A673 (cell line): ENCODE data around the gene TMEM255A.

Experiments
- EZH2 ChIP-seq: fragments of 200-600 bp; sonication (generic); IDR thresholded peaks from 2 replicates; pipeline ENCODE4 v1.6.1; 2017; ENCODE audit warnings: borderline replicate concordance, low read depth, mild to moderate bottlenecking, mixed read lengths, antibody characterized with exemption, low read length; ENCODE audit not compliant: poor library complexity, severe bottlenecking
- TF ChIP-seq, protein P1 (sequence below): fragments of 300-800, 200-600 bp; sonication (generic); conservative IDR thresholded peaks from 2 replicates; pipeline ENCODE4 v1.5.1; 2017; ENCODE audit warnings: low read depth, mild to moderate bottlenecking, antibody characterized with exemption, low read length, moderate library complexity, mixed read lengths

DNA sequence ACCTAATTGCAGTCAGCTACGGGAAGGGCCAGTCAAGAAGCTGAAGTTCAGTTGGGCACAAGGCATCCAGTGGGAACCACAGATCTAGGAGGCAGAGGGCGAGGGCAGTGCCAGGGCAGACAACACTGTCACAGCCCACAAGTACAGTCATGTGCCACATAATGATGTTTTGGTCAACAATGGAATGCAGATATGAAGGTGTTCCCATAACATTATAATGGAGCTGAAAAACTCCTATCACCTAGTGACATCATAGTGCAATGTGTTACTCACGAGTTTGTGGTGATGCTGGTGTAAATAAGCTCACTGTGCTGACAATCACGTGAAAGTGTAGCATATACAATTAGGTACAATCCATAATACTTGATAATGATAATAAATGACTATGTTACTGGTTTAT lies 4.5 kb upstream of the TMEM255A start:
- TF ChIP-seq, protein P1, sequence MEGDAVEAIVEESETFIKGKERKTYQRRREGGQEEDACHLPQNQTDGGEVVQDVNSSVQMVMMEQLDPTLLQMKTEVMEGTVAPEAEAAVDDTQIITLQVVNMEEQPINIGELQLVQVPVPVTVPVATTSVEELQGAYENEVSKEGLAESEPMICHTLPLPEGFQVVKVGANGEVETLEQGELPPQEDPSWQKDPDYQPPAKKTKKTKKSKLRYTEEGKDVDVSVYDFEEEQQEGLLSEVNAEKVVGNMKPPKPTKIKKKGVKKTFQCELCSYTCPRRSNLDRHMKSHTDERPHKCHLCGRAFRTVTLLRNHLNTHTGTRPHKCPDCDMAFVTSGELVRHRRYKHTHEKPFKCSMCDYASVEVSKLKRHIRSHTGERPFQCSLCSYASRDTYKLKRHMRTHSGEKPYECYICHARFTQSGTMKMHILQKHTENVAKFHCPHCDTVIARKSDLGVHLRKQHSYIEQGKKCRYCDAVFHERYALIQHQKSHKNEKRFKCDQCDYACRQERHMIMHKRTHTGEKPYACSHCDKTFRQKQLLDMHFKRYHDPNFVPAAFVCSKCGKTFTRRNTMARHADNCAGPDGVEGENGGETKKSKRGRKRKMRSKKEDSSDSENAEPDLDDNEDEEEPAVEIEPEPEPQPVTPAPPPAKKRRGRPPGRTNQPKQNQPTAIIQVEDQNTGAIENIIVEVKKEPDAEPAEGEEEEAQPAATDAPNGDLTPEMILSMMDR, result no peak
- TF ChIP-seq EZH2, result no peak
